Retina (tissue), 1 donor: ENCODE data around the gene KIAA1614.

Experiments
- DNase-seq: peaks from one replicate; pipeline ENCODE4 v3.0.0-alpha.2; 2016

Gene KIAA1614

DNA sequence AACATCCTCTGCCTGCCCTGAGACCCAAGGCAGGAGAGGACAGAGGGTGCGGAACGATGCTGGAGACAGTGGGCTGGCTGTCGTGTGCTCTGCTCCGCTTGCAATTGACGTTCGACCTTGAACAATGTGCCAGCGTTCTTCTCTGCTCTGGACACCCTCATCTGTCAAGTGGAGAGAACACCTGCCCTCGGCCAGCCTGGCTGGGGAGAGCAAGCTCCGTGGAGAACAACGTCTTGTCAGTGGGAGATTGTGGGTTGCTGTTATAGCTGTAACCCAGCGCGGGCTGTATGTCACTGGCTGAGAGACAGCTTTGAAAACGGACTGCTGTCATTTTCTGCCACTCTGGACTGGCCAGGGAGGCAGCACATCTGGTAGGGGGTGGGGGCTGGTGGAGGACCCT, 14.7 kb downstream of the KIAA1614 start:
- no peak for DNase-seq

DNA sequence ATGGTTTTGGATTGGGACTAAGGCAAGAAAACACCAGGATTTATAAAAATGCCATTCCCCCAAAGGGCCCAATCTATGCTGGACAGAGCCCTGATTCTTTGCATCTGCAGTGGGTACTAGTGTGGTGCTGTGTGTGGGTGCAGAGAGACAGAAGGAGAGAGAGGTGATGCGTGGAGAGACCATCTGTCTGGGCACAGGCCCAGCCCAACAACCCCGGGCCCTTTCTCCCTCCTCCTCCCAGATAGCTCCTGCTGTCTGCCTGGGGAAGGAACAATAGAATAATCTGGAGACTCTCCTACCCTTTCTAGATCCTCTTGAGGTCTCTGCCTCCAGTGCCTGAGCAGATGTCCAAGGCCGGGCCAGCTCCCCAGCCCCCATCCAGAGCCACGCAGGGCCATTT, 15.1 kb downstream of the KIAA1614 start:
- peak; percentile 69 for DNase-seq

DNA sequence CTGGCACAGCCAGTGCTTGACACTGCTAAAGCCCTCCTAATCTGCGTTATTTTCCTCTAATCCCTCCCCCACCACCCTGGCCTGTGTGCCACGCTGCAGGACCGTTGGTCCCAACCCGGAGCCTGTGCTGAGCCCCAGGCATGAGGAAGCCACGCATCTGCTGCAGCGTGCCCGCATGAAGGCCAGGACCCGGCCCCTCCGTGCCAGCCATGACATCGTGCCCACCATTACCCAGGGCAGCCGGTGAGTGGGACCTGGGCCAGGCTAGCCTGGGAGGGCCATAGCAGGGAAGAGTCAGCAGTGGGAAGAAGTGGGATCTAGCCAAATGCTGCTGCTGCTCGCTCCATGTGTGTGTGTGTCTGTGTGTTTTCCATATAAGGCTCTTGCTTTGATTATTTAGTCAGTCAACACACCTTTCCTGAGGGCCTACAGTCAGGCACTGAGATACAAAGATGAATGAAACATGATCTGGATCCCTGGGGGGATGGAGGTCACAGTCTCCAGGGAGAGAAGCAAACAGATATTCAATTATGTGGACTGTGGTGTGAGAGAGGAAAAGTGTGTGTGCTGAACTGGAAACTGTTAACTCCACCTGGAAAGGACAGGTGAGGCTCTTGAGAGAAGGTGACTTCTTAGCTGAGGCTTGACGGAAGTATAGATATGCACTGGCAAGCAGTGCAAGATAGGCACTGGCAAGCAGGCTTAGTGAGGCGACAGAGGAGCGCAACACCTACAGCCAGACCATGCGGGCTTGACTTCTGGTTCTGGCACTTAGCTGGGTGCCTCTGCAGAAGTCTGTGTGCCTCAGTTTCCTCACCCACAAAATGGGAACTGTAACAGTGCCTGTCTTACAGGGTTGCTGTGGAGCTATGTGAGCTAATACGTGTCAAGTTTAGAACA, 15.9 kb downstream of the KIAA1614 start:
- no peak for DNase-seq

DNA sequence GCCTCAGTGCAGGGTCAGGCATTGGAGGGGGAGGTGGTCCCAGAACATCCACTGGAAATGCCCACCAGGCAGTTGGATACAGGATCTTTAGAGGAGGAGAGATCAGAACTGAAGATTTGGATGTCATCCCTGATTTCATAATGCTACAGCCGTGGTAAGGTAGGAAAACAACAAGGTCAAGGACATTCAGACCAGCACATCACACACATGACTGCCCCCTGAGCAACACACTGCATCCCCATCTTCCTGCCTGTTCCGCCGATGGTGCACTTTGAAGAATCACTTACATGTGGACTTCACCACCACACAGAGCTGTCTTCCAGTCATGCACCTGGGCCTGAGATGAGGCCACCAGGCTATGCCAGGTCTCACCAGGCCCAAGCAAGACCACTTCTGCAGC, 16.7 kb downstream of the KIAA1614 start:
- DNase-seq = no peak

DNA sequence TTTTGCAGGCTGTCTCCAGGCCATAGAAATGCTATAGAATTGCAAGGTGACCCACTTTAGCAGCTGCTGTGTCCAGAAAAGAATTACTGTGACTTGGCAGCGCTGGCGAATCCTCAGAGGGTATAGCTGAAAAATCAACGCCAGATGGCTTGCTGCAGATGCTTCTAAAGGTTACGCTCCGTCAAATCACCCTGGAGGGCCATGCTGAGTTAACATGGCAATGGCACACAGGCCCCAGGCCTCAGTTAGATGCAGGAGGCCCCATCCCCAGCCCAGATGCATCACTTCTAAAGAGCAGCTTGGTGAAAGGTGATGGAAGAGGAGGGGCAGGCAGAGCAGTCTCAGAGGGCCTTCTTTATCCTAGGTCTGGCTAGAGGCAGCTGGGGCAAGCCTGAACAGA, 18.0 kb downstream of the KIAA1614 start:
- DNase-seq = peak; percentile 80

DNA sequence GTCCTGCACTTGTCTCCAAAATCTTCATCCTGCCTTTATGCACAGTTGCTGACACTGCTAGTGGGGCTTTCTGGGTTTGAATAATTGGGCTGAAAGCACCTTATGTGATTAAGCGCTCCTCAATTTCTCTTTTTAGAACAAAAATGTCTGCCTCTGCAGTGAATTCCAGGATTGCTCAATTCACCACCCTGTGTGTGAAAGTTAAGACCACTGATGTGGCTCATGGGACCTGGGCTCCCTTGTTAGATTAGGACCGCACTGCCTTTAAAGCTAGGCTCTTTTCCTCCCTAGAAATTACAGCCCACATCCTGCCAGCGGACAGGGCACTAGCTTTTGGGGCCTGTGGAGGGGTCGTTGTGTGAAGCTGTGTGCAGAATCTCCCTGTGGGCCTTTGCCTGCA, 18.8 kb downstream of the KIAA1614 start:
- DNase-seq = no peak

DNA sequence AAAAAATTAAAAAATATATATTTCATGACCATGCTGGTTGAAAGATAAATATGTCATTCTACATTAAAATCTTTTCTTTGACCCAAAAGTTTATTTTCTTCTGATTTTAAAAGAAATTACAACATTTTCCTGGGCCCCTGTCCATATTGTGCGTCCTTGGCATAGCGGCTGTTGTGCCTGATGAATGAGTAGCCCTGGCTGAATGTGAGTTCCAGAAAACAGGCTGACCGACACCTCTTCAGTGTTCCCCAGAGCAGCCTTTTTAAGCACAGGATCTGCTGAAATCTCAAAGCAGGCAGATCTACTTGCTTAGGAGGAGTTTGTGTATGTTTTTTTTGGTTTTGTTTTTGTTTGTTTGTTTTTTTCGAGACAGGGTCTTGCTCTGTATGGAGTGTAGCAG, 19.7 kb downstream of the KIAA1614 start:
- DNase-seq = no peak

DNA sequence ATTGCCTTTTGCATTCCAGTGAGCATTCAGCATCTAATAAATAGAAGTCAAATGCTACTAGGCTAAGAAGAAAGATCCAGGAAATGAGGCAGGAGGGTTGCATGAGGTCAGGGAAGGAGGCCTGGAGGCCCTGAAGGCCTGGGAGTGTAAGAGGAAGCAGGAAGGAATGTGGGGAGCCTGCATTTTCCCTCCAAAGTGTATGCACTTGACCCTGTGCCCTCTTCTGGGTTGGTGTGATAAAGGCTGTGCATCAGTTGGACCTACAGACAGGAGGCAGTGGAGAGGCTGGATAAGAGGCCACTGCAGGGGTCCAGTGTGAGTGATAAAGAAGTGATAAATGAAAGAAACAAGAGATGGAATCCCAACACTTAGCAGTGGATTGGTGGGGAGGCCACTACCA, 20.4 kb downstream of the KIAA1614 start:
- DNase-seq = no peak

DNA sequence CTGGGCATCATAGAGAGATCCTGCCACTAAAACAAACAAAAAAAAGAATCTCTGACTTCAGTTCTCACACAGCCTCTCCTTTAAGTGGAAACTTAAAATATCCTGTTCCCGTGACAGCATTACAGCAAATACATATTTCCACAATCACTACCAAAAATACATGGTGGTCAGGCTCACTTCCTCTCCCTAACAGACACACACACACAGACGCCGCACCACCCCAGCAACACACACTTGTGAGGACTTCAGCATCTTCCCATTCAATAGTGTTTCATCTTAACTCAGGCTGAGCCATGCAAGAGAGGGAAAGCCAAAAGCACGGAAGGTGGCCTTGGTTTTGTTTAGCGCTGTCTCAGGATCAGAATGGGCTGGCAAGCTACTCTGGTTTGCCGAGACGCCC, 21.9 kb downstream of the KIAA1614 start:
- no peak for DNase-seq

DNA sequence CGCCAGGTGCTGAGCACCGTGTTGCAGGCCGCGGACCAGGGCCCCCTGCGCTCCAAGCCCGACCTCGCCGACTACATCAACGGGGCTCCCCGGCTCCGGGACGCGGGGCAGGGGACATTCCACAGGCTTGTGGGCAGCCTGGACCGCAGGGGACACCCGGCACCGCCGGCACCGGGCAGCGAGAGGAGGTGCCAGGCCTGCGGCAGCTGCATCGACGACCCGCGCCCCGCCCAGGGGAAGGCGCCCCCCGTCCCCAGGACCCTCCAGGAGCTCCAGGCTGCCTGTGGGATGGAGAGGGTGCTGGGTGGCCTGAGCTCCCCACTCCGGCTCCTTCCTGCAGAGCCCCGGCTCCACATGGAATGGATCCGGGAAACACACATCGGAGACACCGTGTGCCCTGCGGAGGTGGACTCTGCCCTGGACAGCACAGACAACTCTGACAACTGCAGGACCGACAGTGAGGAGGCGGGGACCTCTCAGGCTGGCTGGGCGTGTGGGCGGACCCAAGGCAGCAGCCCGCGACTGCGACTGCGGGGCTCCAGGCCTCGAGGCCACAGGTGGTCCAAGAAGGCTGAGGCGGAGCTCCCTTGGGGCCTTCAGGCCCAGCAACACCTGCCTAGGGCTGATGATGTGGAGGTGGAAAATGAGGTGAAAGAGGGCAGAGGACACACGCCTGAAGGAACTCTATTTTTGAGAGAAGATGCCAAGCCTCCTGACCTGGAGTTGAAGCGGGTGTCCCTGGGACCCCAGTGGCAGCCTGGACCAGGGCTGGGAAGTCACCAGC, 22.8 kb downstream of the KIAA1614 start:
- DNase-seq = no peak

DNA sequence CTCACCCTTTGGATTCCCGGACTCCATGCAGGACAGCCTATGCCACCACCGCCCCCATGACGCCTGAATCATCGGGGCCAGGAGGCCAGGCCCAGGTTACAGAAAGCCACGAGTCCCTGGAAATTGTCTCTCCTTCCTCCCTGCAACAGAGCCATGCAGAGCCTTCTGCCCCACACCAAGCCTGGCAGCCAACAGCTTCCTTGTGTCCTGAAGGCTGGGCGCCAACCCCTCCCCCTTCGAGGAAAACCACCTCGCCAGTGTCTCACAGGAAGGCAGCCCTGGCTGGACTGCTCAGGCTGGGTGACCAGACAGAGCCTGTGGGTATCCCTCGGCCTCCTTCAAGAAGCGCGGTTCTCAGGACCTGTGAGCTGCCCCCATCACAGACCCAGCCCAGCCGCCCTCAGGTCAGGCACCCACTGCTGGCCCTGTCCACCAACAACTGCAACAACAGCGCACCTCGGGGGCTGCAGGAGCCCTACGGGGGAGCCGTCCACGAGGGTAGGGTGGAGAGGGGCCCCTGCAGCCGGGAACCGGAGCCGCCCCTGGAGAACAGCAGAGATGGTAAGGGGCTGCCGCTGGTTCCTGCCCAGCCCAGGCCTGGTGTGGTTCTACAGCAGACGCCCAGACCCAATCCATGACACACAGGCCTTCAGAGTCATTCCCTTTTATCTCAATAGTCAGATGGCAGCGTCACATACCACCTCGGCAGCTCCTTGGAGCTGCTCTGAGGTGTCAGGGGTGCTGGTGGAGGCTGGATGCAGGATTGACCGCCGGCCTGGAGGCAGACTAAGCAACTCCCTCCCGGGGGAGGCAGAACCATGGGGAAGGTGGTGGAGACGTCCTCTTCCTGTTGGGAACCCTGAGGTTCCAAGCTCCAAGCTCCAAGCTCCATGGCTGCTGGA, 23.7 kb downstream of the KIAA1614 start:
- no peak for DNase-seq

DNA sequence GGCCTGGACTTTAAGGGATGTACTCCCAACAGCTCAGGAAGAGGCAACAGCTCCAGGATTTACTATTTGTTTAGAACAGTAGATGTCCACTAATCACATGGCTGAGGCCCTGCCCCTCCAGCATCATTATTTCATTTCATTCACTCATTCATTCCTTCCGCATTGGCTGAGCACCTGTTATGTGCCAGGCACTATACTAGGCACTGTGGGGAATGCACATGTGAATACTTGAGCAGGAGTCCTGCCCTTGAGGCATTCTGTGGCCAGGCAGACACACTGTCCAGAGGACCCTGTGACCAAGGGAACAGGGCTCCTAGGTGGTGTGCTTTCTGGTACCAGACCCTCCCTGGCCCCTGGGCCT, 24.3 kb downstream of the KIAA1614 start:
- no peak for DNase-seq

DNA sequence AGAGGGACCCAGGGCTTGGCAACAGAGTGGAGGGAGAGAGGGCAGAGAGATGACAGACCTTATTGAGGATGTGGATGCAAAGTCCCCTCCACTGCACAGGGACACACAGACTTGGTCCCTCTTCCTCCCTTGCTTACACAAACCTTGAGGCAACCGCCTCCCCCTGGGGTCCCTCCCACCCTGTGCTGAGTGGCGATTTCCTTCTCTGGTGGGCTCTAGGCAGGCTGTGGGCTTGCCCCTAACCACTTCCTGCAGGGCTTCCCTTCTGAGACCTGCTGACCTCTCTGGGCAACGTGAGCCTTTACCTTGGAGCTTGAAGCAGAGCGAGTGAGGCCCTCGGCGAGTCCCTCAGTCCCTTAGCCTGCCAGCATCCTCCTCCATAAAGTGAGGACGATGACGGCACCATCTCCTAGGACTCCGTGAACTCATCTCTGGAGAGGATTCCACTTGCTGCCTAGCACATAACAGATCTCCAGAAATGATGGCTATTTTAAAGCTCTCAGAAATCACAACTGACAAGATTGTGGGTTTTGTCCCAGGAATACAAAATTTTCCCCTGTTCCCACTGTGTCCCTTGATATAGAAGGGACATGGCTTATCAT, 25.0 kb downstream of the KIAA1614 start:
- no peak for DNase-seq

DNA sequence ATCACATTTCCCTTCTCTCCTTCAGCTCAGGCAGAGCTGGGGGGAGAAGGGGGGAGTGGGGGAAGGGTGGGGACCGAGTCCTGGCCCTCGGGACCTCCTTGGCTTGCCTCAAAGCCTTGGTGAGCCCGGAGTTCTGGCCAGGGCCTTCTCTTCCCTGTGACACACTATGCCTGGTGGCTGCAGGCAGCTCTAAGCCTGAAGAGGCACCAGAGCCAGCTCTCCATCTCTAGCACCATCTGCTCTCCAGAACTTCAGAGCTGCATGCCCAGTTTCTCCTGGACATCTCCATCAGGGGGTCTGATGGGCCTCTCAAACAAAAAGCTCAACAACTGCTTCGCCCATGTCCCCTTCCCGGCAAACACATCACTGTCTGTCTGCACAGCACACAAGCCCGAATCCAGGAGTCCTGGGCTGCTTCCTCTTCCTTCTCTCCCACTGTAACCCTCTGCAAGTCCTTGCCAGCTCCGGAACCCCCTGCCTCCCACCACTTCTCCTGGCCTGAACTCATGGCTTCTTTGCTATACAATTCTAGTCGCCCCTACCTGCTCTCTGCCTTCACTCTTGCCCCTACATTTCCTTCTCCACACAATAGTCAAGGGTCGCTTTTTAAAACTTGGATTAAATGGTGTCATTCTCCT, 26.5 kb downstream of the KIAA1614 start:
- no peak for DNase-seq

DNA sequence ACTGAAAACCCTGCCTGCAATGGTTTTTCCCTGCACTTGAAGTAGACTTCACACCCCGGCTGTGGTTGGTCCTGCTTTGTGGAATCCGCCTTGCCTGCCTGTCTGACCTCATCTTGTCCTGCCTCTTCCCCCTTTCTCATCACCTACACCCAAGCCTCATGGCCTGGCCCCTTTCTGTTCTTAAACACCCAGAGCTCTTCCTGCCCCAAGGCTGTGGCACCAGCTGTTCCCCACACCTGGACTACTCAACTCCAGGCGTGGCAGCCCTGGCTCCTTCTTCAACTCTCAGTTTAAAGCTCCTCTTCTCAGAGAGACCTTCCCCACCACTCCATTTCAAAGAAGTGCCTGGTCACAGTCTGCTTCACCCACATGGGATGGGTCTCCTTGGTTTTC, 27.0 kb downstream of the KIAA1614 start:
- no peak for DNase-seq

DNA sequence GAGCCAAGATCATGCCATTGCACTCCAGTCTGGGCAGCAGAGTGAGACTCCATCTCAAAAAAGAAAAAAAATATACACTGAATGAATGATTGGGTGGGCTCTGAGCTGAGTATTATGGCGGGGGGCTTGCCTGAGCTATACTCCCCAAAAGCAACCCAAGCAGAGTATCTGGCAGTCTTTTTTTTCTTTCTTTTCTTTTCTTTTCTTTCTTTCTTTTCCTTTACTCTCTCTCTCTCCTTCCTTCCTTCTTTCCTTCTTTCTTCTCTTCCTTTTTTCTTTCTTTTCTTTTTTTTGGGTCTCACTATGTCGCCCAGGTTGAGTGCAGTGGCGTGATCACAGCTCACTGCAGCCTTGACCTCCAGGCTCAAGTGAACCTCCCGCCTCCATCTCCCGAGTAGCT, 27.7 kb downstream of the KIAA1614 start:
- no peak for DNase-seq

DNA sequence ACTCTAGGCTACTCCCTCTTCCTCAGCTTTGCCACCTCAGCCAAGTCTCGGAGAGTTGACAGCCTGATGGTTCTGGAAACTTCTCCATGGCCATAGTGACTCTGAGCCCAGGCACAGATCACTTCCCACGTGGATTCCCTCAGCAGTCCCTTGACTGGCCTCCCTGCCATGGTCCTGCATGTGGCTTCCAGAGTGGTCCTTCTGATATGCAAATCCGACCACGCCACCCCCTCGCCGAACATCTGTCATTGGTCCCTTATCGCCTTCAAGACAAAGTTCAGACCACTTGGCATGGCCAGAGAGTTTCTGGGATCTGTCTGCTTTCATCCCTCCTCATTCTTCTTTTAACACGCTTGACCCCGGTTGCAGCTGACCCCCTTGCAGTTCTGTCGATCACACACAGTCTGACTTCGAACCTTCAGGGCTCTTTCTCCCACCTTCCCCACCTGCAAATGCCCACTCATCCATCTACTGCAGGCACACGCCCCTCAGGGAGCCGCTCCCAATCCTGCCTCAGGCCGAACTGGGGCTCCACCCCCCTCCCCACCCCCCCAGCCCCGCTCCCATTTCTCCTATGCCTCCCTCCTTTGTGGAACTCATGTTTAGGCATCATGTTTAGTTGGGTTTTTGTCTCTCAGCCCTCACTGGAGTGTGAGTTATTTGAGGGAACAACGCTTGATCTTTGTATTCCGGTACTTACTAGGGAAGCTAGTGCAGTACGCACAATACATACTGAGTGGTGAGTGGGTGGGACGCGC, 29.0 kb downstream of the KIAA1614 start:
- DNase-seq = no peak

DNA sequence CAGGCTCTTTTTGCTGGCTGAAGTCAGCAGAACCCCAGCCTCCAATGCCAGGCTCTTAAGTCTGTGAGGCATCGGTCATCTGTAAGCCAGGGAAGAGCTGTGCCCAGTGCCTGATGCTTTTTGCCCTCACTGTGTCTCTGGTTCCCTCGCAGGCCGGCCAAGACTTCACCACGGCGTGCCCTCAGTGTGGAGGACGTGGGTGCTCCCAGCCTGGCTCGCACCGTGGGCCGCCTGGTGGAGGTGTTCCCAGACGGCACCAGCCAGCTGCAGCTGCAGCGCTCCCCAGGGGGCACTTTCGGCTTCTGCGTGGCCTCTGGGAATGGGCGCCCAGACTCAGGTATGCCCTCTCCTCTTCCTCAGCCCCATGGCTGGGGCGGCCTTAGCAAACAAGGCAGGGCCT, 32.5 kb downstream of the KIAA1614 start:
- DNase-seq = no peak

DNA sequence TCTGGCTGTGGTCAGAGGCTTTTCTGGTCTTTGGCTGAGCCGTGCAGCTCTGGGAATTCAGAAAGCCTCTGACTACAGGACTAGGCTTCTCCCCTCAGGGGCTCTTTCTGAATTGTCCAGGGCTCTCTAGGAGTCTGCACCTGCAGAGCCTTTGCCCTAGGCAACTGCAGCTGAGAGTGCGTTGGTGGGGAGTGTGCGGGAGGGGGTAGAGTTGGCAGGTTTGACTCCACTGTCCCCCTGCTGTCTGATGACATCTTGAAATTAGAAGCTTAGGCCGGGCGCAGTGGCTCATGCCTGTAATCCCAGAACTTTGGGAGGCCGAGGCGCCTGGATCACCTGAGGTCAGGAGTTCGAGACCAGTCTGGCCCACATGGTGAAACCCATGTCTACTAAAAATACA, 32.9 kb downstream of the KIAA1614 start:
- DNase-seq = no peak

DNA sequence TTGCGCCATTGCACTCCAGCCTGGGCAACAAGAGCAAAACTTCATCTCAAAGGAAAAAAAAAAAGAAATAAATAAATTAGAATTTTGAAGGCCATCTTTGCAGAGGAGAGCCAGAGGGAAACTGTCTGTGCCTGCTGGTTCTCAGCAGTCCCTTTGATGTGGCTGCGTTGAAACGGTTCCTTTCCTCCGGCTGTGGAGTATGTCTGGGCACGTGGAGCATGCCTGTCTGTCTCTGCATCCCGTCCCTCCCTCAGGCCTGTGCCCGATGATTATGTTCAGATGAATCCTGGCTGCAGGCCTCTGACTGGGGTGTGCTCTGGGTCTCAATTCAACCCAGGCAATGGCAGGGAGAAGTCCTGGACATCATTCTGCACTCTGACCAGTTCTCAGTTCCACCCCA, 33.4 kb downstream of the KIAA1614 start:
- no peak for DNase-seq
